CD4-positive, alpha-beta T cell treated with Interferon gamma for 1 hour (primary cell): ENCODE data around the gene PRKAG1.

Experiments
- DNase-seq: peaks from one replicate; pipeline ENCODE4 v3.0.0-alpha.2; 2020

PRKAG1 gene

DNA sequence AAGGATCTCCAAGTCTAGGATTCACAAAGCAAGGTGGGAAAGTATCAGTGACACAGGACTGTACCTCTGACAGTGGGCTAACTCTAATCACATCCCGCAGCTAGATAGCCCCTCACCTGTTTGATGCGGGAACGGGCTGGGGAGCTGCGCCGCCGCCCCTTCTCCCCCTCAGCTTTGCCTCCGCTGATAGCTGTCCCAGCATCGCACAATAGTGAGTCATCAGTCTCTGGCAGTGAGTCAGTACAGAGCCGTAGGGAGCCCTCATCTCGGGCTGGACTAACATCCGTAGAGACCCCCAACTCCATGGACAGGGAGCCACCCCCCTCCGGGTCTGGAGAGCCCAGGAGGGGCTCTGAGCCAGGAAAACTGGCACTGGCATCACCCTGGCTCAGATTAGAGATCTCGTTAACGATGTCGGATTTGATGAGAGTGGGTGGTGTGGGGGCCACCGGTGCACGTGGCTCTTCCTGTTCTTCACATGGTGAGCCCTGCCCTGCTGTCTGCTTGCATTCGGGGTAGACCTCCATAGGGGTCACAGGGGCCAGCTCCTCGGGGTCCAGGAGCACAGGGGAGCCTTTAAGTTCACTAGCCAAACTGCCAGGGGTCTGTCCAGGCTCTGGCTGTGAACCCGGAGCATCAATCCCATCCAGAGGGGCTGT, 31.1 kb upstream of the PRKAG1 start:
- DNase-seq, result no peak

DNA sequence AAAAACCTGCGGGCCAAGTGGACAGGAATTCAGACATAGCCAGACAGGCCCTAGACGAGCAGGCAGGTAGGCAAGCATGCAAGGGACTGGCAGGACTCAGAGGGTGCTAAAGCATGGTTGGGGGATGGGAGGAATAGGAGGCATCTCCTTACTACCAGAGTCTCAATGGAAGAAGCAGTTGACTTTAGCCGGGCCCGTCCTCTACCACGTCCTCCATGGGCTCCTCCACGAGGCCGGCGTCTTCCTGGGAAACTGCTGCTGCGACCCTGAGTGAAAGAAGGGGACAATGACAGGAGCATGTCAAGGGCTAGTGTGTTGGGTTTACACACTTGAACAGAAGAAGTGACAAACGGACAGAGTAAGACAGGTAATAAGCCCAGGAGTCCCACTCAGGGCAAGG, 30.4 kb upstream of the PRKAG1 start:
- DNase-seq, result no peak

DNA sequence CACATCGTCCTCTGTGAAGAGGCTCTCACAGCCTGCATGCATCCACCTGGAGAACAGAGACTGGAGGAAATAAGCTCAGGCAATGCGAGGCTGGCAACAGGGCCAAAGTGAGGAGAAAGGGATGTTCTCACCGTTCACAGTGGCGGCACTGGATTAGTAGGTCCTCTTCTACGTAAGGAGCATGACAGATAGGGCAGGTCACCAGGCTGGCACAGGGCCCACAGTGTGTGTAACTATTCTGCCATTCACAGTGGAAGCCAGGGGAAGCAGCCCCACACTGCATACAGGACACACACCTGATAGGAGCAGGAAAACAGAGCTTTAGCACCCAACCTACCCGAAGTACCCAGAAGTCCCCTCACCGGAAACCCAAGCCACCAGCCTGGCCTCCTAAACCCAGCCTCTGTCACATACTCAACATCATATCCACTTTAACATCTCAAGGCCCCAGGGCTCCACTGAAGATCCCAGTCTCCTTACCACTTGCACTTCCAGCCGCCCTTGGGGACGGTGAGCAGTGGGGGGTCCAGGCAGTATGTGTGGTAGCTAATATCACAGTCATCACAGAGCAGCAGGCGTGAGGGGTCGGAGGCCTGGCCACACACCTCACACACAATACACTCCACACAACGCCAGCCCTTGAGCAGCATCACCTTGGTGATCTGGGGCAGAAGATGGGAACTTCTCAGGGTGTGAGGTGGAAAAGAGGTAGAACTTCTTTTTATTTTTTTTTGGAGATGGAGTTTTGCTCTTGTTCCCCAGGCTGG, 27.7 kb upstream of the PRKAG1 start:
- no peak for DNase-seq

DNA sequence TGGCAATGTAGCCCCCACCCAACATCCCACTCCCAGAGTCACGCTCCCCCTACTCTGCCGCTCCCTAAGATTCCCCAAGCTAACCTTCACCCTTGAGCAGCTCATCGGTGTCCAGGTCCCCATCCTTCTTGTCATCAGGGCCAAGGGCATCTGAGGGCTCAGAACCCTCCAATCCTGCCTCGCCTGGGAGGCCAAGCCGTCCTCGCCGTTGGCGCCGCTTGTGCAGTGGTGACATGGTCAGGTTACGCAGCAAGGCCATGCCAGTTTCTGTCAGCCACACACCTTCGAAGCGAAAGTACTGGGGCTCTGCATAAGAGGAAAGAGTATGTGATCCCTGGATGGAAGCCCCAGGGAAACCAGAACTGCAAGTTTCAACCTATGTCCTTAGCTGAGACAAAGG, 26.1 kb upstream of the PRKAG1 start:
- no peak for DNase-seq

DNA sequence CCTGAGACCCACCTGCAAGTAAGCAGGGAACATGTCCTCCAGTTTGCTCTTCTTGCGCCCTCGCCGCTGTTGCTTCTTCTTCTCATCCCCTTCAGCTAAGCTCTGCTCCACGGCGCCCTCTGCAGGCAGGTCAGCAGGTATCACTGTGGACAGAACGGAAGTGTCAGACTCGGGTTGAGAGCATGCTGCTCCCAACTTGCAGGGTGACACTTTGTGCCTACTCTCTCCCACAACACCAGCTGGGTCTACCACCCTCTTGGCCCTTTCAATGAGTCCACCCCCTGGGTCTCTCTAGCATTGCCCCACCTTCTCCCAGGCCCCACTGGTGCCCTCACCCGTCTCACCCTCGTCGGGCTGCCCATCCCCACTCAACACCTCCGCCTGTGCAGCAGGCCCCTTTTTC, 25.3 kb upstream of the PRKAG1 start:
- peak; percentile 75 for DNase-seq

DNA sequence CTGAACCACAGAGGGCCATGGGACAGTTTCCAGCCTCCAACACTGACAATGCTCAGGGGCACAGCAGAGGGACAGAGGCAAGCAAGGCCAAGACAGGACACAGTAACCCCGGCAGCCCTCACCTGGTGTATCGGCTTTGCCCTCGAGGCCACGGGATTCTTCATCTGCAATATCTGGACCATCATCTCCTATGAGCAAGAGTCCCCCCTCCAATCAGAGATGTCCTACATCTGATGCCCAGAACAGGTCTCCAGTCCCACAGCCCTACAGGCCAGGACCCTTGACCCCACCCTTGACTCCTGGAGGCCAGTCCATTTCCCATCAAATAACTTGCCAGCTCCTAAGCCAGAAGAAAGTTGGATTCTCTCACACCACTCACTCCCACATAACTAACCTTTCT, 24.7 kb upstream of the PRKAG1 start:
- no peak for DNase-seq

DNA sequence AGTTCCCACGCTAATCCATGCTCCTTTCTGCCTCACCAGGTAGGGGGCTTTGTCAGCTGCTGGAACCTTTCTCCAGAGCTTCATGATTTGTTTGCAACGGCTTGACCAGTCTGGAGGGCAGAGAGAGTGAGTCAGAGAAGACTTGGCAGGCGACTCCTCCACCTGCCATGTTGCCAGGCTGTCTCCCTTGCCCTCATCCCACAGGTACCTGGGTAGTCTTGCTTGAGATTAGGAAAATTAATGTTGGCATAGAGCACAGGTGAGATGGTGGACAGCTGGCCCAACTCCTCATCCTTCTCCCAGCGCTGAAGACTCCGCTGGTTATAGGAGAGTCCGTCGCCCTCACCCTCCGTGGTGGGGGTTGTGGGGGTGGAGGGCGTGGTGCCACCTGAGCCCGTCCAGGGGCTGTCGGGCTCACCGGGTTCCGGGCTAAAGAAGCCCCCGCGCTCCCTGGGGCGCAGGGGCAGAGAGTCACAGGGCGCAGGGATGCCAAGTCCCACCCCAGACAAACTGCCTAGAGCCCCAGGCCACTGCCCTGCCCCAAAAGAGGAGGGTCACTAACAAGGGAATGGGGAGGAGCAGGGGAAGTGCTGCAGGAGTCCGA, 23.4 kb upstream of the PRKAG1 start:
- DNase-seq, result no peak

DNA sequence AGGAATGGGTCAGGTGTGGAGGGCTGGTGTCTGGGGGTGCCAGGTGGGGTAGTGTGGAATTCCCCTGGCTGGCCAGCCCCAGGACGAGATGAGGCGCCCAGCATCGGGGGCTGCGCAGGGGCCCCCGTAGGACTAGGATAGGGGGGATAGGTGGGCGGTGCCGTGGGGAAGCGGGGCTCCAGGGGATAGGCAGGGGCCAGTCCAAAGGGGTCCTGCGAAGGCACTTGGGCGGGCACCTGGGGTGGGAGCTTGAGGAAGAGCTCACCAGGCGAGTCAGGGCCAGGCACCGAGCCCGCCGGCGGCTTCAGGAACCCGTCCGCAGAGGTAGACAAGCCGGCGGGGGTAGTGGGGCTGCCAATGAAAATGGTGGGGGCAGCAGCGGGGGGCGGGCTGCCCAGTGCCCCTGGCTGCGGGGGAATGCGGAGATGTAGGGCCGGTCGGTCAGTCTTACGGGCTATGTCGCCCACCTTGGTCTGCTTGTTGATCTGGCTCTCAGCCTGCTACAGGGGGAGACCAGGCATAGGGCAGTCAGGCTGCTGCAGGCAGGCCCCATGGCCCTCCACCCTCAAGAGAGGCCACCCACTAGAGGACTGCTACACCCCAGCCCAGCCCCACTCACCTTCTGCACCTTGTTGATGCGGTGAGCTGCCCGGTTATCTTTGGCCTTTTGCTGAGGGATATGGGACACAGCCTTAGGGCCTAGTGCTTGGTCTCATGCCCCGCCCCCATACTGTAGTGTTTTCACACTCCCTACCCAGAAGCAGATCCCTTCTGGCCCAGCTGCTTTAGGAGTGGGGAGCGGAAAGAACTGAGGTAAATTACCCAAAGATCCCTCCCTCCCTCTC, 22.7 kb upstream of the PRKAG1 start:
- no peak for DNase-seq

DNA sequence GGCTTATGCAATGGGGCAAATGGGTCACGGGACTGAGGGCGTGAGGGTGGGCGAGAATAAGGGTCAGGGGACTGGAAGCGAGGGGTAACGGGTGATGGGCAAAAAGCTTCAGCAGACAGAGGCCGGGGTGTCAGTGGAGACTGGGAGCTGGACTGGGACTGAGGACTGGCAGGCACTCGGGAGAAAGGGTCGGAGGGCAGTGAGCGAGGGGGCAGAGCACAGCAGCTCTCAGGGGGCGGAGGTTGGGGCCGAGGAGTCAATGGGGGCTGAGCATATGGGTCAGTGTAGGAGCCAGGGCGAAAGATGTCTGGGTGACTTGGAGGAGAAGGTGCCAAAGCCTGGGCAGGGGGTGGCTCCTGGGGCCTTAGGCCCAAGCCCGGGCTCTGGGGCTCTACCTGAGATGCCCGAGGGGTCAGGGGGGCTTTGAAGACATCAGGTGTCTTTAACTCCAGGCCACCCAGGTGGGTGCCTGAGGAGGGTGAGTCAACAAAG, 21.8 kb upstream of the PRKAG1 start:
- no peak for DNase-seq

DNA sequence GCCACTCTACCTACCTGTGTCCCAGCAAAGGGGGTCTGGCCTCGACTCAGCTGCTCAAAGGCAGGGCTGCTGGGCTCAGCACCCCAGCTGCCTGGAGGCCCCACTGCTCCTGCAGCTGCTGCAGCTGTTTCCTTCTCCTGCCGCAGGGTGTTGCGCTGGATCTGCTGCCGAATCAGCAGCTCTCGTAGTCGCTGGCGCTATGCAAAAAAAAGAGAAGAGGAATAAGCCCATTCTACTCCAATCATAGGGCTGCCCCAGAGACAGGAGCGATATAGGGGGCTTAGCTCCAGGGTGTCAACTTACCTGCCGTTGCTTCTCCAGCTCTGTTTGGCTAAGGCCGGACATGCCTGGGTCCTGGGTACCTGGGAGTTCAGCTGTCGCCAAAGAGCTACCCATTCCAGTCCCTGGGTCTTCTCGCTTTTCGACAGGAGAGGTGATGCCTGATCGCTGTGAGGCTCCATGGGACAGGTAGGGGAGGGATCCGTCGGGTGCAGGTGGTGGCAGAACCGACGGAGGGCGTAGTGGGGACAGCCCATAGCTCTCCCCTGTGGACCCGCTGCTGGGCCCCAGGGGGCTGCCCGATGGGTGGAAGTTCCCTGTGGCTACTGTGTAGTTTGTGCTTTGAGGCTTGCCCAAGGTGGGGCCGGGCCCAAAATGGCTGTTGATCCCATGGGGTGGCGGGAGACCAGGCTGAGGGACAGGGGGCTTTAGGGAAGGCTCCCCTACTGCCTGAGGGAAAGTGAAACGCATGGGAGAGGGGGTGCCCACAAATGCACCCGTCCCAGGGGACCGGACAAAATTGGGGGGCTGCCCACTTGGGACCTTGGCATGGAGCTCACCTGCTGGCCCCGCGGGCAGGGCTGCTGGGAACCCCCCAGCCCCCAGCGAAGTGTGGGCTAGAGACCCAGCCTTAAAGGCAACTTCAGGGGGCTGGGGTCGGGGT, 21.1 kb upstream of the PRKAG1 start:
- no peak for DNase-seq

DNA sequence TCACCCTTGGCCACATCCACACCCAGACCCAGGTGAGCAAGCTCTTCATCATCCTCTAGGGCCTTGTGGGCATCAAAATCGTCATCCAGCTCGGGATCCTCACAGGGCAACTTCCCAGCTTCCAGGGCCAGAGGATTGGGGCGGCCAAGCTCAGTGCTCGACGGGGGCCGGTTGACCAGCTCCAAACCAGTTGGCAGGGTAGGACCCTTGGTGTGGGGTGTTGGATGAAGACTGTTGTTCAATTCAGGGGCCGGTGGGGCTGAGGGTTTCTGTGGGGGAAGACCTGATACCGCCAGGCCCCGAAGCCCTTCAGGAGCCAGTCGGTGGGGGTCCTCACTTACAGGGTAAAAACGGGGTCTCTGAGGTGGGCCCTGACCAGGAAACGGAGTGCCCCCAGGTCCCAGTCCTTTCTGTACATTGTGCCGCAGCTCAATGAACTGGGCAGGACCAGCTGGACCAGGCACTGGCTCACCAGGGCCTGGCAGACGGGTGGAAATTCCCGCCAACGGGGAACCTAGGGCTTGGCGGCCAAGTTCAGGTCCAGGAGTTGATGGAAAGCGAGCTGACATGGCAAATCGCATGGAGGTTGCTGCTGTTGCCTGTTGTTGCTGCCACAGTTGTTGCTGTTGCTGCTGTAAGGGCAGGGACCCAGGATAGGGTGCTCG, 19.8 kb upstream of the PRKAG1 start:
- no peak for DNase-seq

DNA sequence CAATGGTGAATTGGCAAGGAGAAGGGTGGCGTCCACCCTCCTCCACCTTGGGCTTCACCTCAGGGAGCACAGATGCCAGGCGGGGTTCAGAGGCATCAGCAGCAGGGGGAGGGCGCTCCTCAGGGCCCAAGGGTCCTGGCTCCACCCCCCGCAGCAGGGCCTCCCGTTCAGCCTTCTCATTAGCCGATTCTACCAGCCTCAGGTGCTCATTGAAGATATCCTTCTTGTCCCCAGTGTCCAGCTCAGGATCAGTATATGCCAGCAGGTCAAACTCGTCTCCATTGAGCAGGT, 19.3 kb upstream of the PRKAG1 start:
- DNase-seq, result no peak

DNA sequence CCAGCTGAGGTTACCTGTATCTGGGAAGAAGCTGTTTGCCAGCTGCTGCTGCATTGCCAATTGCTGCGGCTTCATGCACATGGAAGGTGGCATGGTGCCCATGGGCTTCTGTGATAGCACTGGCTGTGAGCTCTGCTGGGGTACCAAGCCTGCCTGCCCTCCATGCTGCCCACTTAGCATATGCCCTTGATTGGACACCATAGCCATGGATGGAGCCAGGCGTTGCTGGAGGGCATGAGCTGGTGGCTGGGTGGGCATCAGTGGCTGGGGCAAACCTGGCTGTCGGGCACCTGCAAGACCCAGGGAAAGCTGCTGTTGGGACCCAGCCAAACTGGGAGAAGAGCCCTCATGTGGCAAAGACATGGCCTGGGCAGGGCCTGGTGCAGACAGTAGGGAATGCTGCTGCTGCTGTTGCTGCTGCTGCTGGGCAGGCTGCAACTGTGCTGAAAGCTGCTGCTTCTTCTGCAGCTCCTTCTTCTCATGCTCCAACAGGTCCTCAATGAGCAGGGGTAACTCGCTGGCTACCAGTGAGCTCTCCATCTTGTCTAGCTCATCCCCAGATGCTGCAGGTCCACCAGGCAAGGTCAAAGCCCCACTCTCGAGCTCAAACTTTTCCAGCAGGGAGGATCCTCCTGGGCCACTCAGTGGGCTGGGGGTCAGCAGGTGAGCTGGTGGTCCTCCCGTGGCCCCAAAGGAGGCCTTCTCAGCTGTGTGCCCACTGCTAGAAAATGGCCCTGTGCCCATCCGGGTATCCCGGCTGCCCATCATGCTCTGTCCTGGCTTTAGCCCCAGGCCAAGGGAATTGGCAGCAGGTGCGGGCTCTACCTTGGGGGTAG, 18.8 kb upstream of the PRKAG1 start:
- no peak for DNase-seq

DNA sequence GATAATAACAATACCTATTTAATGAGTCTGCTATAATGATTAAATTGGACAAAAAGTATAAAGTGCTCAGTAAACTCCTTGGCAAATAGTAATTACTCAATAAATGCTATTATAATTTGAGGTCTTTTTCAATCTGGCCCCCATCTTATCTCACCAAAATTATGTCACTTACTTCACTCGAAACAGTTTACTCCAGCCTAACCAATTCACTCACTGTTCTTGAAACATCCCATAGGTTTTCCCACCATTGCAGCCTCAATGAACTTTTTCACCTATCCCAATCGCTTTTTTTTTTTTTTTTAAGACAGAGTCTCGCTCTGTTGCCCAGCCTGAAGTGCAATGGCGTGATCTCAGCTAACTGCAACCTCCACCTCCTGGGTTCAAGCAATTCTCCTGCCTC, 17.5 kb upstream of the PRKAG1 start:
- no peak for DNase-seq

DNA sequence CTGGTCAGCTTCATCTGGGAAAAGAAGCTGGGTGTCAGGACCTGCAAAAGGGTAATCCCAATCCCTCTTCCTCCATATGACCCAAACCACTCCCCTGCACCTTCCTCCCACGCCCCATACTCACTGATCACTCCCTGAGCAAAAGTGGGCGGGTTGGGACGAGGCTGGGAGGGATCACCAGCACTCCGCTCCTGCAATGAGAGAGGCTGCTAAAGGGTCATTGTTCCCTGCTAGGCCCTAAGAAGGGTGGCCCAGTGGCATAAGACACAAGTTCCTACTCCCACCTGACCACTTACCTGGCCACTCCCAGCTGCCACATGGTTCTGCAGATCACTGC, 15.7 kb upstream of the PRKAG1 start:
- DNase-seq, result no peak

DNA sequence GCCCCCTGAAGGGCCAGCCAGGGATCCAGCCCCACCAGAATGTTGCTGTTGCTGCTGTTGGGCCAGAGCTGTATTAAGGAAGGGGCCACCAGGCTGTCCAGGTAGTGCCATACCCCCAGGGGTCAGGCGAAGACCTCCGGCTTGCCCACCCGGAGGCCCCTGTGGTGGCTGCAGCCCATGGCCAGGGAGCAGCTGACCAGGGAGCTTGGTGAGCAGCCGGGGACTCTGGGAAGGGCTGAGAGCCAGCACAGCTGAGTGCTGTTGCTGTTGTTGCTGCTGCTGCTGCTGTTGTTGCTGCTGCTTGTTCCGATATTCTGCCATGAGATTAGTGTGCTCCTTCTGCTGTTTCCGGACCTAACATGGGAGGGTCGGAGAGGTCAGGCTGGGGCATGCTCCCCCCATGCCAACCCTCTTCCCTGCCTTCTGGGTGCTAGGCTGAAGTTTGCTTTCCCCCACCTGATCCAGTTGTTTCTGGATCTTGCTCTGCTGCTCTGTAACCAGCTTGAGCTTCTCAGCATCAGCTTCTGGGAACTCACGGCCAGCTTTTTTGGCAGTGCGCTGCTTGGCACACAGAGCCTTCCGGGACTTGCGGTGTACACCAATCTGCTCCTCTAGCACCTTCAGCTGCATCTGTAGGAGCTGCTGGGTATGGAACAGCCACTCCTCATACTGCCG, 15.2 kb upstream of the PRKAG1 start:
- DNase-seq, result no peak

DNA sequence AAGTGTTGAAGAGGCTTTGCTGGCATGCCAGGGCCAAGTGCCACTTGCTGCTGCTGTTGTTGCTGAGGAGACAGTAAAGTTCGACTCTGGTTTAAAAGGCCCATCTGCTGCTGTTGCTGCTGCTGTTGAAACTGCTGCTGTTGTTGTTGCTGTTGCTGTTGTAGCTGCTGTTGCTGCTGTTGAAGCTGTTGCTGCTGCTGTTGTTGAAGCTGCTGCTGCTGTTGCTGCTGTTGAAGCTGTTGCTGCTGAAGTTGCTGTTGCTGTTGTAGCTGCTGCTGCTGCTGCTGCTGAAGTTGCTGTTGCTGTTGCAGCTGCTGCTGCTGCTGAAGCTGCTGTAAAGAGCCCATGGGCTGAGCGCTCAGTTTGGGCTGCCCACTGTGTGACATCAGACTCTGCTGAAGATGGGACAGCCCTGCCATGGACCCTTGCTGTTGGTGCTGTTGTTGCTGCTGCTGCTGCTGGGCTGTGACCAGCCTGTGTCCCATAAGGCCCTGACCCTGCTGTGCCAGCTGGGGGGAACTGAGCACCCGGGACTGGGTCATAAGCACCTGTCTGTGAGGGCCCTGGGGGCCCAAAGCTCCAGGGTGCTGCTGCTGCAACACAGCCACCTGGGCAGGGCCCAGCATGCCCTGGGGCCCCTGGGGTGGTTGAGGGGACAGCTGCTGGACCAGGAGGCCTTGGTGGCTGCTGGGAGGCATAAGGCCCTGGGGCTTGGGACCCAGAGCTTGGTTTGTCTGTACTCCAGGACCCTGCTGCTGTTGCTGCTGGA, 14.3 kb upstream of the PRKAG1 start:
- no peak for DNase-seq

DNA sequence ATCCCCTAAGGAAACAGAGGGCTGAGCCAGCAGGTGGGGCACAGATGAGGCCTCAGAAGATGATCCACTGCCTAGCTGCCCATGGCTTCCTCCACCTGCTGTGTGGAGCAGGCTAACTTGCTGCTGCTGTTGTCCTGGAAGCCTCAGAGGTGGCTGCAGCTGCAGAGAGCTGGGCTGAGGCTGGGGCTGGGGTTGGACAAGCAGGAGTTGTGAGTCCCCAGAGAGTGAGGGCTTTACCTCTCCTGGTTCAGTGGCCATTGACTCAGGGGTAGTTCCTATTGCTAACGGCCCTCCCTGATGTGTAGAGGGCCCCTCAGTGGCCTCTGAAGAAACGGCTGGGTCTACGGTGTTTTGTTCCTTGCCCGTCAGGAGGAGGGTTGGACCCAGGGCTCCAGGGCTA, 13.7 kb upstream of the PRKAG1 start:
- DNase-seq, result no peak

DNA sequence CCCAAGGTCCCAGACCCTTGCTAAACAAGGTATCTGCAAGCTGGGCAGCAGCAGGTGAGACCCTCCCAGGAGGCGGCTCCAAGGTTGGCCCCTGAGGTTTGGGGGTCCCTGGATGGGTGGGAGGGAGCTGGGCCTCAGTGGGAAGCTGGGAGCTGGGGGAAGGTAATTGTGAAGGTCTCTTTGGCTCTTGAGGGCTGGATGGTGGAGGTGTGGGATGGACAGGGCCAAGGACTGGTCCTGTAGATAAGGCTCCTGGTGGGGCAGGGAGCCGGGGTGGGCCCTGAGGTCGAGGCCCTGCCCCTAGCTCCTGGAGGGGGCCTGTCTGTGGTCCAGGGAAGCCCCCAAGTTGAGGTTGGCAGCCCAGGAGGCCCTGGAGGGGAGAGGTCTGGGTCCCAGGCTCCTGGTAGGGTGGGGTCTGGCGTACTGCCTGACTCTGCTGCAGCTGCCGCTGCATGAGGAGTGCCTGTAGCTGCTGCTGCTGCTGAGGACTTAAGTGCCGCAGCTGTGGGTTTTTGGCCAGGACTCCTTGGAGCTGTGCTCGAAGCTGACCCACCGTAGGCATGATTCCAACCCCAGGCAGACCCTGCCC, 13.1 kb upstream of the PRKAG1 start:
- DNase-seq, result no peak
